Endothelial cell of hepatic sinusoid (primary cell): ENCODE results near the gene ATP6V1G1.

Experiments
- in situ Hi-C: cut with HindIII; loops from 2 replicates; pipeline ENCODE4 v1.10.0; 2017; ENCODE audit warnings: low sequenced_read_pairs

The ATP6V1G1 gene

GRCh38 chr9:114643001-114643400 lies 55.4 kb downstream of the ATP6V1G1 start:
- in situ Hi-C loops: no loop called here

GRCh38 chr9:114643896-114644295 lies 56.3 kb downstream of the ATP6V1G1 start:
- in situ Hi-C loops: no loop called here
